ENCODE data around the gene DPYSL5.

Gene DPYSL5

GRCh38 chr2:26846334-26847306, 1.3 kb upstream of the DPYSL5 start:
- peak; percentile 60 for DNase-seq (ENCODE audit: low read depth)

GRCh38 chr2:26847307-26847654, 651 bp upstream of the DPYSL5 start:
- no peak for DNase-seq (ENCODE audit: low read depth)

GRCh38 chr2:26848336-26849055, 564 bp downstream of the DPYSL5 start:
- DNase-seq (ENCODE audit: low read depth): no peak

- DNase-seq (ENCODE audit: low read depth): no peak
Observed at GRCh38 chr2:26849056-26849999, 1.4 kb downstream of the DPYSL5 start.

- DNase-seq (ENCODE audit: low read depth): no peak
Observed at GRCh38 chr2:26850000-26850431, 2.1 kb downstream of the DPYSL5 start.

GRCh38 chr2:26850505-26850904, 2.6 kb downstream of the DPYSL5 start:
- DNase-seq (ENCODE audit: low read depth): no peak

- peak; percentile 23 for DNase-seq (ENCODE audit: low read depth)
Observed at GRCh38 chr2:26852405-26853306, 4.7 kb downstream of the DPYSL5 start.

- no peak for DNase-seq (ENCODE audit: low read depth)
Observed at GRCh38 chr2:26853751-26854150, 5.8 kb downstream of the DPYSL5 start.

GRCh38 chr2:26854283-26854827, 6.4 kb downstream of the DPYSL5 start:
- no peak for DNase-seq (ENCODE audit: low read depth)

- no peak for DNase-seq (ENCODE audit: low read depth)
Observed at GRCh38 chr2:26855466-26855865, 7.5 kb downstream of the DPYSL5 start.

- no peak for DNase-seq (ENCODE audit: low read depth)
Observed at GRCh38 chr2:26859622-26860021, 11.7 kb downstream of the DPYSL5 start.

GRCh38 chr2:26860211-26860850, 12.4 kb downstream of the DPYSL5 start:
- no peak for DNase-seq (ENCODE audit: low read depth)

GRCh38 chr2:26861610-26862224, 13.8 kb downstream of the DPYSL5 start:
- no peak for DNase-seq (ENCODE audit: low read depth)

- no peak for DNase-seq (ENCODE audit: low read depth)
Observed at GRCh38 chr2:26864226-26864625, 16.3 kb downstream of the DPYSL5 start.

- no peak for DNase-seq (ENCODE audit: low read depth)
Observed at GRCh38 chr2:26864646-26865045, 16.7 kb downstream of the DPYSL5 start.

- DNase-seq (ENCODE audit: low read depth): no peak
Observed at GRCh38 chr2:26870585-26871095, 22.7 kb downstream of the DPYSL5 start.

GRCh38 chr2:26873286-26873983, 25.5 kb downstream of the DPYSL5 start:
- no peak for DNase-seq (ENCODE audit: low read depth)

GRCh38 chr2:26874514-26874913, 26.6 kb downstream of the DPYSL5 start:
- no peak for DNase-seq (ENCODE audit: low read depth)

All from fibroblast of the conjunctiva (primary cell).